Smooth muscle cell (in vitro differentiated cells): ENCODE results near the gene NFIA. TPM values are rescaled to one million over a fixed set of nuclear protein-coding genes. Genes with fewer than 3 reads are reported as not detected.

Experiments
- DNase-seq: peaks from one replicate; lab custom pipeline; 2025; ENCODE audit not compliant: unreplicated experiment; lab: John Stamatoyannopoulos, UW
- H2AFZ ChIP-seq: fragments of 200-600 bp; sonication (generic); 2 replicates; pipeline ENCODE4 v1.6.0; 2016; ENCODE audit warnings: antibody characterized with exemption, low read depth, mild to moderate bottlenecking
- H3F3A ChIP-seq: fragments of 200-600 bp; sonication (generic); 2 replicates; pipeline ENCODE4 v1.6.0; 2017; ENCODE audit warnings: antibody characterized with exemption, low read depth
- H3K27ac ChIP-seq: fragments of 200-600 bp; sonication (generic); 2 replicates; pipeline ENCODE4 v1.5.1; 2016; ENCODE audit warnings: low read depth, mild to moderate bottlenecking
- H3K27me3 ChIP-seq: fragments of 200-600 bp; sonication (generic); 2 replicates; pipeline ENCODE4 v1.6.1; 2016; ENCODE audit warnings: low read depth, mild to moderate bottlenecking
- H3K36me3 ChIP-seq: fragments of 200-600 bp; sonication (generic); 2 replicates; pipeline ENCODE4 v1.5.1; 2016; ENCODE audit warnings: low read depth
- H3K4me1 ChIP-seq: fragments of 200-600 bp; sonication (generic); 2 replicates; pipeline ENCODE4 v1.5.1; 2016; ENCODE audit warnings: low read depth
- H3K4me2 ChIP-seq: fragments of 200-600 bp; sonication (generic); 2 replicates; pipeline ENCODE4 v1.6.0; 2016; ENCODE audit warnings: mild to moderate bottlenecking
- H3K4me3 ChIP-seq: fragments of 200-600 bp; sonication (generic); 2 replicates; pipeline ENCODE4 v1.5.1; 2016; ENCODE audit warnings: mild to moderate bottlenecking
- H3K79me2 ChIP-seq: fragments of 200-600 bp; sonication (generic); 2 replicates; pipeline ENCODE4 v1.6.0; 2016; ENCODE audit warnings: low read depth, mild to moderate bottlenecking
- H3K9ac ChIP-seq: fragments of 200-600 bp; sonication (generic); 2 replicates; pipeline ENCODE4 v1.6.0; 2016; ENCODE audit warnings: low read depth
- H3K9me3 ChIP-seq: fragments of 200-600 bp; sonication (generic); replicated peaks from 2 replicates; pipeline ENCODE4 v1.5.1; 2016; ENCODE audit warnings: low read depth
- H4K20me1 ChIP-seq: fragments of 200-600 bp; sonication (generic); 2 replicates; pipeline ENCODE4 v1.6.0; 2016; ENCODE audit warnings: low read depth
- CTCF ChIP-seq: fragments of 200-600 bp; sonication (generic); IDR thresholded peaks from 2 replicates; pipeline ENCODE4 v1.5.1; 2017; ENCODE audit warnings: borderline replicate concordance, mild to moderate bottlenecking, antibody characterized with exemption; ENCODE audit not compliant: insufficient read depth, poor library complexity, severe bottlenecking
- WGBS: methylation state at CpG from one replicate; pipeline ENCODE4 v1.1.7; 2016; ENCODE audit warnings: low lambda C conversion rate; 5-methylcytosine and 5-hydroxymethylcytosine counted together
- polyA plus RNA-seq: library from polyadenylated mRNA; unstranded; fragments of >200 nt; fragmentation: Nextera tagmentation; extraction: Ambion mirVana; gene quantifications from 2 replicates; pipeline ENCODE4 v1.2.1, GENCODE V29; 2016
- total RNA-seq: library from RNA; depleted of rRNA; stranded (reverse); fragments of >200 nt; gene quantifications from 2 replicates; pipeline ENCODE4 v1.2.3, GENCODE V29; 2014

NFIA gene
- total and polyA plus RNA-seq, 2 experiments from 2014 or later = 5.0 to 6.2 TPM

GRCh38 chr1:61494000-61494399 lies 411.6 kb downstream of the NFIA start:
- Histone ChIP-seq H4K20me1 (no peaks in the 10 kb centered on the region), H3F3A (no peaks in the 10 kb centered on the region), H3K27ac (no peak overlapping the region), H3K9ac (no peak overlapping the region), H3K79me2 (no peaks in the 10 kb centered on the region), H2AFZ (no peak overlapping the region), H3K9me3 (no peaks in the 10 kb centered on the region), H3K27me3 (no peaks in the 10 kb centered on the region), H3K4me1 (no peaks in the 10 kb centered on the region), H3K4me3 (no peak overlapping the region), H3K36me3 (no peaks in the 10 kb centered on the region), H3K4me2 (no peak overlapping the region)
- DNase-seq = no peak
- TF ChIP-seq CTCF = no peak
- WGBS = 88% methylated on average over 3 of the region's 3 CpGs

- no peak overlapping the region for H3K4me3 ChIP-seq
- 21% methylated on average over 4 of the region's 4 CpGs for WGBS
- H3K27ac ChIP-seq = no peak overlapping the region
- no peaks in the 10 kb centered on the region for H3K9me3 ChIP-seq
- no peaks in the 10 kb centered on the region for H3F3A ChIP-seq
- no peaks in the 10 kb centered on the region for H3K36me3 ChIP-seq
- no peak for TF ChIP-seq CTCF
- H4K20me1 ChIP-seq = no peaks in the 10 kb centered on the region
- no peaks in the 10 kb centered on the region for H3K27me3 ChIP-seq
- no peak overlapping the region for H2AFZ ChIP-seq
- no peak for DNase-seq
- H3K79me2 ChIP-seq = no peaks in the 10 kb centered on the region
- H3K4me1 ChIP-seq = no peaks in the 10 kb centered on the region
- H3K9ac ChIP-seq = no peak overlapping the region
- H3K4me2 ChIP-seq = peak overlapping the region; percentile 13
Observed at GRCh38 chr1:61496501-61496900, 414.1 kb downstream of the NFIA start.

- Histone ChIP-seq H3K4me3 (no peak overlapping the region), H3K36me3 (no peaks in the 10 kb centered on the region), H3K9me3 (no peaks in the 10 kb centered on the region), H3F3A (no peaks in the 10 kb centered on the region), H2AFZ (no peak overlapping the region), H3K4me1 (no peaks in the 10 kb centered on the region), H3K27ac (no peak overlapping the region), H4K20me1 (no peaks in the 10 kb centered on the region), H3K9ac (no peak overlapping the region), H3K79me2 (no peaks in the 10 kb centered on the region), H3K4me2 (peak overlapping the region; percentile 13), H3K27me3 (no peaks in the 10 kb centered on the region)
- no peak for DNase-seq
- 94% methylated on average over 3 of the region's 3 CpGs for WGBS
- no peak for TF ChIP-seq CTCF
Observed at GRCh38 chr1:61497013-61497412, 414.7 kb downstream of the NFIA start.

GRCh38 chr1:61498342-61498741 lies 416.0 kb downstream of the NFIA start:
- H3K4me2 ChIP-seq = peak overlapping the region; percentile 49

More at GRCh38 chr1:61498342-61498741, 416.0 kb downstream of the NFIA start:
- Histone ChIP-seq H3F3A (no peaks in the 10 kb centered on the region), H3K27me3 (no peaks in the 10 kb centered on the region), H3K79me2 (no peaks in the 10 kb centered on the region), H3K9me3 (no peaks in the 10 kb centered on the region), H3K4me1 (no peaks in the 10 kb centered on the region), H3K27ac (no peak overlapping the region), H3K36me3 (no peaks in the 10 kb centered on the region), H3K9ac (no peak overlapping the region), H4K20me1 (no peaks in the 10 kb centered on the region), H2AFZ (no peak overlapping the region), H3K4me3 (no peak overlapping the region)
- TF ChIP-seq CTCF = no peak
- 28% methylated on average over 8 of the region's 8 CpGs for WGBS
- no peak for DNase-seq
